GM12878 (cell line): Measurements from ENCODE around the gene EMILIN3. TPM values are rescaled to one million over a fixed set of nuclear protein-coding genes. Genes with fewer than 3 reads are reported as not detected.

ENCODE experiments used
- ATAC-seq: fragments of 200-7000 bp; cut with Tn5 transposase; 3 replicates; pipeline ENCODE4 v1.9.1; 2020; ENCODE audit warnings: mild to moderate bottlenecking, moderate library complexity
- BruUV-seq: library from RNA; stranded (reverse); fragments of 400-500 nt; replicated peaks from 2 replicates; lab custom pipeline; 2021; lab: Mats Ljungman, UMichigan
- CTCF ChIA-PET: fragments of 300-600 bp; sonication (Branson Sonifier 250); formaldehyde crosslinking; extraction: SDS; loops from one replicate; lab custom pipeline; 2021; ENCODE audit warnings: inconsistent platforms; lab: Yijun Ruan, JAX
- POLR2A ChIA-PET: fragments of 350-600 bp; formaldehyde crosslinking; extraction: SDS; loops from one replicate; lab custom pipeline; 2021; ENCODE audit warnings: inconsistent platforms; lab: Charles Lee
- RAD21 ChIA-PET: fragments of 300-600 bp; sonication (Branson Sonifier 250); formaldehyde crosslinking; loops from one replicate; lab custom pipeline; 2023; ENCODE audit warnings: antibody characterized with exemption; ENCODE audit not compliant: unreplicated experiment; lab: Charles Lee
- SMC1A ChIA-PET: fragments of 300-600 bp; sonication (Branson Sonifier 250); formaldehyde crosslinking; loops from one replicate; lab custom pipeline; 2023; ENCODE audit not compliant: unreplicated experiment, uncharacterized antibody; lab: Charles Lee
- DNase-seq: peaks from one replicate; pipeline ENCODE4 v3.0.0-alpha.2; 2011; ENCODE audit warnings: low read depth, low spot score
- FAIRE-seq: peaks from 3 replicates; lab custom pipeline; 2011; peaks lifted over from hg19 to GRCh38; lab: Jason Lieb, UNC
- H2AFZ ChIP-seq: 2 replicates; pipeline ENCODE4 v1.6.0; 2011; ENCODE audit warnings: low read depth, low read length, control low read depth; ENCODE audit not compliant: control insufficient read depth
- H3K27ac ChIP-seq: 2 replicates; pipeline ENCODE4 v1.5.1; 2011; ENCODE audit warnings: control low read depth; ENCODE audit not compliant: control insufficient read depth, insufficient read depth
- H3K27me3 ChIP-seq, 2 experiments: replicated peaks in 1 of 2; 2 replicates each; pipeline versions ENCODE4 v1.6.0 to v1.6.1; 2011; ENCODE audit warnings: low read length in 1 of 2; ENCODE audit not compliant: control insufficient read depth in 2 of 2, insufficient read depth in 2 of 2
- H3K36me3 ChIP-seq, 2 experiments: 2 replicates each; pipeline ENCODE4 v1.5.1; 2011; ENCODE audit warnings: low read length in 1 of 2; ENCODE audit not compliant: control insufficient read depth in 2 of 2, insufficient read depth in 2 of 2
- H3K4me1 ChIP-seq: 2 replicates; pipeline ENCODE4 v1.6.1; 2011; ENCODE audit warnings: mild to moderate bottlenecking, low read length, moderate library complexity, mixed read lengths; ENCODE audit not compliant: control insufficient read depth, insufficient read depth
- H3K4me2 ChIP-seq: 2 replicates; pipeline ENCODE4 v1.6.0; 2011; ENCODE audit warnings: control low read depth; ENCODE audit not compliant: control insufficient read depth, insufficient read depth
- H3K4me3 ChIP-seq: fragments of 200-600 bp; sonication (generic); 2 replicates; pipeline ENCODE4 v1.5.1; 2016
- H3K79me2 ChIP-seq: 2 replicates; pipeline ENCODE4 v1.6.0; 2011; ENCODE audit warnings: low read length; ENCODE audit not compliant: control insufficient read depth, insufficient read depth
- H3K9ac ChIP-seq: 2 replicates; pipeline ENCODE4 v1.8.0; 2011; ENCODE audit warnings: low read length, control low read depth, mixed read lengths; ENCODE audit not compliant: control insufficient read depth, insufficient read depth
- H3K9me3 ChIP-seq: replicated peaks from 3 replicates; pipeline ENCODE4 v1.5.1; 2011; ENCODE audit warnings: mild to moderate bottlenecking, low read length; ENCODE audit not compliant: control insufficient read depth, insufficient read depth
- H4K20me1 ChIP-seq: 2 replicates; pipeline ENCODE4 v1.6.0; 2011; ENCODE audit not compliant: control insufficient read depth, insufficient read depth
- EGR1 ChIP-seq, 2 experiments: IDR thresholded peaks; 1 replicate in 1 of 2; 2 replicates in 1 of 2; pipeline ENCODE4 v1.6.1; 2011 to 2012; ENCODE audit warnings: low read depth in 2 of 2, low read length in 2 of 2, borderline replicate concordance in 1 of 2, mild to moderate bottlenecking in 1 of 2, moderate library complexity in 1 of 2
- GABPA ChIP-seq: IDR thresholded peaks from 2 replicates; pipeline ENCODE4 v1.6.1; 2014; ENCODE audit warnings: antibody characterized with exemption, low read depth, mild to moderate bottlenecking, inconsistent platforms
- IKZF1 ChIP-seq: fragments of 450-650 bp; conservative IDR thresholded peaks from 2 replicates; pipeline ENCODE4 v1.6.1; 2017; ENCODE audit warnings: antibody characterized with exemption, mild to moderate bottlenecking
- MAX ChIP-seq: IDR thresholded peaks from 2 replicates; pipeline ENCODE4 v1.6.1; 2012; ENCODE audit warnings: low read depth, low read length, improper control_type of control experiment
- MEF2B ChIP-seq: fragments of 450-650 bp; IDR thresholded peaks from 2 replicates; pipeline ENCODE4 v1.6.1; 2018; ENCODE audit warnings: mild to moderate bottlenecking, moderate library complexity; ENCODE audit not compliant: partially characterized antibody, poor library complexity, severe bottlenecking
- NR2C2 ChIP-seq: IDR thresholded peaks from 2 replicates; pipeline ENCODE4 v1.6.1; 2011; ENCODE audit warnings: borderline replicate concordance, low read depth; ENCODE audit not compliant: control insufficient read depth, insufficient read length
- SMARCA5 ChIP-seq: fragments of 450-650 bp; IDR thresholded peaks from 2 replicates; pipeline ENCODE4 v1.6.1; 2017; ENCODE audit warnings: mild to moderate bottlenecking
- SREBF2 ChIP-seq: IDR thresholded peaks from 2 replicates; pipeline ENCODE4 v1.6.1; 2012; ENCODE audit warnings: mild to moderate bottlenecking, low read length
- STAT1 ChIP-seq: fragments of 450-650 bp; conservative IDR thresholded peaks from 2 replicates; pipeline ENCODE4 v1.6.1; 2014; ENCODE audit warnings: antibody characterized with exemption, mild to moderate bottlenecking
- TCF3 ChIP-seq: IDR thresholded peaks from 2 replicates; pipeline ENCODE4 v1.6.1; 2012; ENCODE audit warnings: low read depth, mild to moderate bottlenecking, low read length, borderline replicate concordance; ENCODE audit not compliant: insufficient read depth
- WGBS: methylation state at CpG from one replicate; pipeline ENCODE4 v1.1.6; 2016; ENCODE audit warnings: low lambda C conversion rate; ENCODE audit not compliant: insufficient replicate concordance, insufficient coverage; ENCODE audit errors: missing lambda C conversion rate; 5-methylcytosine and 5-hydroxymethylcytosine counted together
- in situ Hi-C: fragments of 300-500 bp; cut with MboI; formaldehyde crosslinking; loops from 9 replicates; pipeline ENCODE4 v1.14.3; 2018; ENCODE audit warnings: mixed read lengths
- intact Hi-C: fragments of 100-400 bp; cut with micrococcal nuclease; formaldehyde crosslinking; loops from one replicate; pipeline ENCODE4 v1.14.2; 2022; ENCODE audit not compliant: unreplicated experiment
- polyA plus RNA-seq, 11 experiments: library from polyadenylated mRNA; depleted of rRNA in 4 of 11; unstranded in 6 of 11; stranded (reverse) in 5 of 11; fragments of >200 nt; fragmentation: Nextera tagmentation in 4 of 11; fragmentation: Illumina TruSeq in 1 of 11; extraction: Ambion mirVana in 4 of 11; extraction: Trizol in 1 of 11; gene quantifications; 1 replicate in 1 of 11; 2 replicates in 10 of 11; pipeline versions ENCODE4 v1.2.1 to v1.2.3, GENCODE V29; 2011 to 2016; ENCODE audit warnings: inconsistent platforms in 2 of 11, missing spikeins in 2 of 11, low read depth in 1 of 11
- total RNA-seq, 4 experiments: library from RNA; depleted of rRNA in 3 of 4; stranded (reverse); fragments of >200 nt in 3 of 4; fragmentation: Illumina TruSeq in 1 of 4; extraction: Trizol in 1 of 4; gene quantifications; 2 replicates each; pipeline versions ENCODE4 v1.2.1 to v1.2.3, GENCODE V29; 2013 to 2021

Gene EMILIN3
- total and polyA plus RNA-seq, 10 of the 15 experiments (the other 5 are each of a cell fraction or from before 2014, with no cell fraction given) = not detected

DNA sequence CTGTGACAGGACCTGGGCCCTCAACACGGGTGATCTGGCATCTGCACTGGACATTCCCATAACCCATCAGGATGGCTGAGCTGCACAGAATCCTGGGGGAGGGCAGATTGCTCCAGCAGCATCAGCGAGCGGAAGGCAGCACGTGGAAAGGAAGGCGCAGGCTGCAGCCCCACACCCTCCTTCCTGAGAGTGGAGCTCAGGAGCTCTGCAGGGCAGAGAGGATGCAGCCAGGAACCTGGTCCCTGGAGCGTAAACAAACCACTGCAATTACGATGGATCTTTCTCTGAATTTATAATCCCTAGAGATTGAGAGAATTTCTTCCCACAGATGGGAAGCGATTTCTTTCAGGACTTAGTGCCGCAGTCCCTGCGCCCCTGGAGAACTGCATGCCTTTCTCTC, 39.7 kb upstream of the EMILIN3 start:
- FAIRE-seq = no peak

GRCh38 chr20:41405436-41405835, 38.8 kb upstream of the EMILIN3 start:
- Histone ChIP-seq H3K27me3 (no peaks in the 10 kb centered on the region), H3K27ac (no peak overlapping the region), H3K9ac (no peak overlapping the region), H3K9me3 (no peaks in the 10 kb centered on the region), H3K4me2 (no peak overlapping the region), H4K20me1 (no peaks in the 10 kb centered on the region), H3K4me3 (no peak overlapping the region), H3K79me2 (no peaks in the 10 kb centered on the region), H2AFZ (no peak overlapping the region), H3K36me3 (peaks cover 8 to 11% of the 10 kb centered on the region in 2 experiments), H3K4me1 (peaks cover 17% of the 10 kb centered on the region)
- ChIA-PET CTCF (no interaction called here), POLR2A (no interaction called here), RAD21 (no interaction called here), SMC1A (no interaction called here)
- no peak for FAIRE-seq
- no peak for DNase-seq
- no peak for TF ChIP-seq SREBF2
- WGBS = 97% methylated on average over 3 of the region's 3 CpGs
- intact Hi-C loops = no loop called here
- in situ Hi-C loops = no loop called here
- no peak for ATAC-seq
- no TSS peak for BruUV-seq

More for the DNA sequence above, 39.7 kb upstream of the EMILIN3 start:
- in situ Hi-C loops (no loop called here), intact Hi-C loops (no loop called here)
- RAD21 ChIA-PET = no interaction called here
- no peaks in the 10 kb centered on the region for H4K20me1 ChIP-seq
- no peaks in the 10 kb centered on the region for H3K27me3 ChIP-seq
- H3K36me3 ChIP-seq = peaks cover 8 to 11% of the 10 kb centered on the region in 2 experiments
- no peaks in the 10 kb centered on the region for H3K79me2 ChIP-seq
- H3K4me3 ChIP-seq = no peak overlapping the region
- no peak for DNase-seq
- POLR2A ChIA-PET = no interaction called here
- SMC1A ChIA-PET = no interaction called here
- 93% methylated on average over 10 of the region's 10 CpGs for WGBS
- no peak overlapping the region for H3K9ac ChIP-seq
- H3K4me1 ChIP-seq = peaks cover 17% of the 10 kb centered on the region
- no peak overlapping the region for H2AFZ ChIP-seq
- TF ChIP-seq MAX (no peak), TCF3 (no peak), EGR1 (IDR thresholded peaks at IDR 0.05; ENCODE audit: borderline replicate concordance in 1 of 2, low read depth in 2 of 2, low read length in 2 of 2) (no peak), IKZF1 (no peak), NR2C2 (no peak), MEF2B (no peak), SMARCA5 (no peak), GABPA (no peak), STAT1 (no peak)
- TF ChIP-seq, all 136 proteins: peak for 0
- no peak for ATAC-seq
- no peak overlapping the region for H3K4me2 ChIP-seq
- no peaks in the 10 kb centered on the region for H3K9me3 ChIP-seq
- BruUV-seq = no TSS peak
- CTCF ChIA-PET = interaction anchor here (0.6 kb wide), 1 partner anchor 26 kb away, joined by 3 read pairs; no protein-coding TSS in a partner anchor
- H3K27ac ChIP-seq = no peak overlapping the region
